A673 (cell line): ENCODE results near the gene NFASC.

Experiments
- CTCF ChIP-seq: fragments of 300-800, 200-600 bp; sonication (generic); conservative IDR thresholded peaks from 2 replicates; pipeline ENCODE4 v1.5.1; 2017; ENCODE audit warnings: low read depth, mild to moderate bottlenecking, antibody characterized with exemption, low read length, moderate library complexity, mixed read lengths
- EZH2 ChIP-seq: fragments of 200-600 bp; sonication (generic); IDR thresholded peaks from 2 replicates; pipeline ENCODE4 v1.6.1; 2017; ENCODE audit warnings: borderline replicate concordance, low read depth, mild to moderate bottlenecking, mixed read lengths, antibody characterized with exemption, low read length; ENCODE audit not compliant: poor library complexity, severe bottlenecking

- TF ChIP-seq CTCF, result no peak
- TF ChIP-seq EZH2, result no peak
Observed at GRCh38 chr1:204902671-204903070, 32.0 kb downstream of the NFASC start.
